Activated T-helper 1 cell treated with Interleukin-2 at 50 U/mL for 16 hours (primary cell): Measurements from ENCODE around the gene SRGN.
"Not testable (repeated sequence)": the region's sequence is repeated elsewhere in the genome, so short reads cannot be mapped to it uniquely, and the experiment has no call there.

Source experiments
- DNase-seq: peaks from one replicate; pipeline ENCODE4 v3.0.0-alpha.2; 2020; ENCODE audit warnings: low read depth

The SRGN gene

DNA sequence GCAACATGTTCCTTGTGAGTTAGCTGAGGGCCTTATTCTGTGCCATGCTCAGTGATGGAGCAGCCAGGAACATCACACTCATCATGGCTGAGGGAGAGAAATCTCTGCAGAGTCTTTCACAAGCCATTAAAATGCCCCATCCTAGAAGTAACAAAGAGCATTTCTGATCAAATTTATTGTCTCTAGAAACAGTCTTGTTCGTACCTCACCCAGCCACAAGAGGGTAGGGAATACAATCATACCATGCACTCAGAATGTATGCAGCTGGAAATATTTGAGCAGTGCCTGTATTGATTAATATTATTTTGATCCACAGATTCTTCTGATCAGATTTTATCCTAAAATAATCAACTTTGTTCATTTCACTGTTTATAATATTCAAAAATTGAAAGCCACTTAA lies 53.4 kb downstream of the SRGN start:
- no peak for DNase-seq

DNA sequence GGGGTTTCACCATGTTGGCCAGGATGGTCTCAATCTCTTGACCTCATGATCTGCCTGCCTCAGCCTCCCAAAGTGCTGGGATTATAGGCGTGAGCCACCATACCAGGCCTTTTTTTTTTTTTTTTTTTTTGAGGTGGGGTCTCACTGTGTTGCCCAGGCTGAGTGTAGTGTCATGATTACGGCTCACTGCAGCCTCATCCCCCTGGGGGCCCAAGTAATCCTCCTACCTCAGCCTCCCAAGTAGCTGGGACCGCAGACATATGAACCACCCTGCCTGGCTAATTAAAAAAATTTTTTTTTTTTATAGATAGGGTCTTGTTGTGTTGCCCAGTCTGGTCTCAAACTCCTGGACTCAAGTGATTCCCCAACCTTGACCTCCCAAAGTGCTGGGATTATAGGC lies 54.2 kb downstream of the SRGN start:
- DNase-seq: not testable (repeated sequence)

DNA sequence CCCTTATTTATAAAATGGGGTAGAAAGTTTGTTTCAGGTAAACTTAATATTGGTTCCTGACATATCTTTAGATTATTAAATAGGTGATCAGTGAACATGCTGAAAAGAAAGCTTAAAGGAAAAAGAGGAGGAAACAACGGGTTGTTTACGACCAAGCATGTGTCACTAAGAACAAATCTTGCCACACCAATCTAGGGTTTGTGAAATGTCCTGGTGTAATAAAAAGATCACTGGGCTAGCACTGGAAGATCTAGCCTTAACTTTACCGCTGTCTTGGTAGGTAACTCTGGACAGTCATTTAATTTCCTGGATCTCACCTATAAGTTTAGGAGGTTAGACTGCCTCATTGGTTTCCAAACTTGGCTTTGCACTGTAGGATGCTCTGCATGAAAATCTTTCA lies 55.1 kb downstream of the SRGN start:
- no peak for DNase-seq

DNA sequence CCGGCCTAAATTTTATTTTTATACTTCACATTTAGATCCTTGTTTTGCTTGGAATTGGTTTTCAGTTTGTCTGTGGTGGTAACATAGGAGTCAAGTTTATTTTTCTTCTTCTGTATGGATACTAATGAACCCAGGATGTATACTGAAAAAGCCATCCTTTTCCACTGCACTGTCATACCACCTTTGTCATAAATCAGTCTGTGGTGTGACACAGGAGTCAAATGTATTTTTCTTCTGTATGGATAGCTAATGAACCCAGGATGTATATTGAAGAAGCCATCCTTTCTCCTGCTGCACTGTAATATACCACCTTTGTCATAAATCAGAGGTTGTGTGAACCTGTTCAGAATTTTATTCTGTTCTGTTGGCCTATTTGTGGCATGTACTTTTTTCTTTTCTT lies 57.4 kb downstream of the SRGN start:
- DNase-seq: no peak

DNA sequence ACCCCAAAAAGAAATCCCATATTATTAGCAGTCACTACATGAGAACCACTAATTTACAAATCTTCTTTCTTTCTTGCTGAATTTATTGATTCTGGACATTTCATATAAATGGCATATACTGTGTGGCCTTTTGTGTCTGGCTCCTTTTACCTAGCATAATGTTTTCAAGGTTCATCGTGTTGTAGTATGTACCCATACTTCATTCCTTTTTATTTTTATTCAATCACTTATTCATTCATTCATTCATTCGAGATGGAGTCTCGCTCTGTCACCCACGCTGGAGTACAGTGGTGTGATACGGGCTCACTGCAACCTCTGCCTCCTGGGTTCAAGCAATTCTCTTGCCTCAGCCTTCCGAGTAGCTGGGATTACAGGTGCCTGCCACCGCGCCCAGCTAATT lies 58.0 kb downstream of the SRGN start:
- DNase-seq: no peak

DNA sequence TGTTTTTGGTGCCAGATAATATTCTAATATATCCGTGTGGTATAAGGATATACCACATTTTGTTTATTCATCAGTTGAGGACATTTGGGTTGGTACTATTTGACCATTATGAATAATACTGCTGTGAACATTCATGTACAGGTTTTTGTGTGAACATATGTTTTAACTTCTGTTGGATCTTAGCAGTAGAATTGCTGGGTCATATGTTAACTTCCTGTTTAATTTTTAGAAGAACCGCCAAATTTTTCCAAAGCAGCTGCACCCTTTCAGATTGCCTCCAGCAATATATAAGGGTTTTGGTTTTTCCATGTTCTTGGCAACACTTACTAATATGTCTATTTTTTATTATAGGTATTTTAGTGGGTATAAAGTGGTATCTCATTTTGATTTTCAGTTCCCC lies 58.9 kb downstream of the SRGN start:
- no peak for DNase-seq

DNA sequence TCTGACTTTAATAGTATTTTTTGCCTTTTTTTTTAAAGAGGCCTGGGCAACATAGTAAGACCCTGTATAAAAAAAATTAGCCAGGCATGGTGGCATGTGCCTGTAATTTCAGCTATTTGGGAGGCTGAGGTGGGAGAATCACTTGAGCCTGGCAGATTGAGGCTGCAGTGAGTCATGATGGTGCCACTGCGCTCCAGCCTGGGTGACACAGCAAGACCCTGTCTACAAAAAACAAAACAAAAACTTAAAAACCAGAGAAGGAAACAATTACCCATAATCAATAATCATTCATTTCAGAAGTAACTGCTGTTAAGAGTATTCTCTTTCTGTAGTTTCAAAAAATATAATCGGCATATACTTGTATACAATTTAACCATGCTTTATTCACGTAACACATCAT lies 64.1 kb downstream of the SRGN start:
- no peak for DNase-seq

DNA sequence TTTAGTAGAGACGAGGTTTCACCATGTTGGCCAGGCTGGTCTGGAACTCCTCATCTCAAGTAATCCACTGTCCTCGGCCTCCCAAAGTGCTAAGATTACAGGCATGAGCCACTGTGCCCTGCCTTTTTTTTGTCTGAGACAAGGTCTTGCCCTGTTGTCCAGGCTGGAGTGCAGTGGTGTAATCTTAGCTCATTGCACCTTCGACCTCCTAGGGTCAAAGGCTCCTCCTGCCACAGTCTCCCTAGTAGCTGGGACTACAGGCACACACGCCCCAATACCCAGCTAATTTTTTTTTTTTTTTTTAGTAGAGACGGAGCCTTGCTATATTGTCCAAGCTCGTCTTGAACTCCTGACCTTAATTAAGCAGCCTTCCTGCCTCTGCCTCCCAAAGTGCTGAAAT lies 65.3 kb downstream of the SRGN start:
- DNase-seq: no peak
